Activated CD4-positive, CD25-positive, alpha-beta regulatory T cell (primary cell): Measurements from ENCODE around the gene PRDM2.

Experiments used
- DNase-seq, 4 experiments: peaks; one replicate each; lab custom pipeline; 2025; lab: John Stamatoyannopoulos, UW

PRDM2 gene

GRCh38 chr1:13733711-13734110 is 33.7 kb downstream of the PRDM2 start:
- DNase-seq, result no peak

- no peak for DNase-seq
Measured at GRCh38 chr1:13735168-13735930, 35.4 kb downstream of the PRDM2 start.

GRCh38 chr1:13737398-13737797 is 37.4 kb downstream of the PRDM2 start:
- DNase-seq, result no peak

- no peak for DNase-seq
Measured at GRCh38 chr1:13746342-13746741, 46.4 kb downstream of the PRDM2 start.

GRCh38 chr1:13748610-13749505 is 48.9 kb downstream of the PRDM2 start:
- DNase-seq, result peak; percentile 85 to 94 (median 89)

GRCh38 chr1:13749543-13750341 is 49.8 kb downstream of the PRDM2 start:
- peak; percentile 17 to 51 (median 37) for DNase-seq

- DNase-seq, result no peak
Measured at GRCh38 chr1:13751458-13751871, 51.5 kb downstream of the PRDM2 start.

GRCh38 chr1:13751985-13752384 is 52.0 kb downstream of the PRDM2 start:
- DNase-seq, result no peak

GRCh38 chr1:13752852-13753251 is 52.9 kb downstream of the PRDM2 start:
- no peak for DNase-seq

GRCh38 chr1:13753636-13754402 is 53.8 kb downstream of the PRDM2 start:
- DNase-seq, result no peak

GRCh38 chr1:13754510-13755103 is 54.6 kb downstream of the PRDM2 start:
- DNase-seq, result no peak

- no peak for DNase-seq
Measured at GRCh38 chr1:13756557-13757315, 56.7 kb downstream of the PRDM2 start.

GRCh38 chr1:13757693-13758092 is 57.7 kb downstream of the PRDM2 start:
- no peak for DNase-seq

GRCh38 chr1:13759072-13759471 is 59.1 kb downstream of the PRDM2 start:
- no peak for DNase-seq

GRCh38 chr1:13760340-13760739 is 60.4 kb downstream of the PRDM2 start:
- DNase-seq, result no peak

GRCh38 chr1:13760921-13761320 is 60.9 kb downstream of the PRDM2 start:
- DNase-seq, result no peak

- no peak for DNase-seq
Measured at GRCh38 chr1:13761883-13762282, 61.9 kb downstream of the PRDM2 start.

GRCh38 chr1:13762642-13763041 is 62.7 kb downstream of the PRDM2 start:
- DNase-seq, result no peak

GRCh38 chr1:13763222-13763621 is 63.2 kb downstream of the PRDM2 start:
- no peak for DNase-seq

- DNase-seq, result no peak
Measured at GRCh38 chr1:13763991-13764390, 64.0 kb downstream of the PRDM2 start.
